ENCODE measurements around the gene ZNF335. TPM values are rescaled to one million over a fixed set of nuclear protein-coding genes. Genes with fewer than 3 reads are reported as not detected.
"Not testable (repeated sequence)": the region's sequence is repeated elsewhere in the genome, so short reads cannot be mapped to it uniquely, and the experiment has no call there.

The ZNF335 gene
- total RNA-seq, 1 donor from 2014 or later = 28.5 TPM

- no peak overlapping the region for H3K4me3 Mint-ChIP-seq (ENCODE audit: low read depth)
- no peaks in the 10 kb centered on the region for H3K9me3 Mint-ChIP-seq (ENCODE audit: low read depth)
- H3K36me3 Mint-ChIP-seq (ENCODE audit: insufficient read depth) = peaks cover 20% of the 10 kb centered on the region
- no peaks in the 10 kb centered on the region for H3K27me3 Mint-ChIP-seq
- H3K27ac Mint-ChIP-seq = no peak overlapping the region
- DNase-seq (ENCODE audit: low spot score, unreplicated experiment) = no peak
- no peak for TF ChIP-seq CTCF (IDR thresholded peaks at IDR 0.05; ENCODE audit: unreplicated experiment)
- H3K4me1 Mint-ChIP-seq (ENCODE audit: low read depth) = no peaks in the 10 kb centered on the region
Observed at GRCh38 chr20:45959956-45960630, 11.9 kb downstream of the ZNF335 start.

- no peak overlapping the region for H3K4me3 Mint-ChIP-seq (ENCODE audit: low read depth)
- no peaks in the 10 kb centered on the region for H3K4me1 Mint-ChIP-seq (ENCODE audit: low read depth)
- DNase-seq (ENCODE audit: low spot score, unreplicated experiment) = no peak
- TF ChIP-seq CTCF (IDR thresholded peaks at IDR 0.05; ENCODE audit: unreplicated experiment) = no peak
- peaks cover 20% of the 10 kb centered on the region for H3K36me3 Mint-ChIP-seq (ENCODE audit: insufficient read depth)
- no peaks in the 10 kb centered on the region for H3K27me3 Mint-ChIP-seq
- H3K27ac Mint-ChIP-seq = peak overlapping the region; percentile 87
- H3K9me3 Mint-ChIP-seq (ENCODE audit: low read depth) = no peaks in the 10 kb centered on the region
Observed at GRCh38 chr20:45959126-45959525, 12.9 kb downstream of the ZNF335 start.

- H3K27ac Mint-ChIP-seq = no peak overlapping the region
- H3K4me3 Mint-ChIP-seq (ENCODE audit: low read depth) = no peak overlapping the region
- TF ChIP-seq CTCF (IDR thresholded peaks at IDR 0.05; ENCODE audit: unreplicated experiment) = no peak
- no peak for DNase-seq (ENCODE audit: low spot score, unreplicated experiment)
- H3K36me3 Mint-ChIP-seq (ENCODE audit: insufficient read depth) = peaks cover 20% of the 10 kb centered on the region
- H3K9me3 Mint-ChIP-seq (ENCODE audit: low read depth) = no peaks in the 10 kb centered on the region
- H3K4me1 Mint-ChIP-seq (ENCODE audit: low read depth) = no peaks in the 10 kb centered on the region
- H3K27me3 Mint-ChIP-seq = no peaks in the 10 kb centered on the region
Observed at GRCh38 chr20:45958593-45958992, 13.4 kb downstream of the ZNF335 start.

- H3K9me3 Mint-ChIP-seq (ENCODE audit: low read depth) = no peaks in the 10 kb centered on the region
- H3K27ac Mint-ChIP-seq = no peak overlapping the region
- no peaks in the 10 kb centered on the region for H3K27me3 Mint-ChIP-seq
- peaks cover 15% of the 10 kb centered on the region for H3K36me3 Mint-ChIP-seq (ENCODE audit: insufficient read depth)
- no peak overlapping the region for H3K4me3 Mint-ChIP-seq (ENCODE audit: low read depth)
- no peak for TF ChIP-seq CTCF (IDR thresholded peaks at IDR 0.05; ENCODE audit: unreplicated experiment)
- DNase-seq (ENCODE audit: low spot score, unreplicated experiment) = no peak
- H3K4me1 Mint-ChIP-seq (ENCODE audit: low read depth) = no peaks in the 10 kb centered on the region
Observed at GRCh38 chr20:45957021-45957941, 14.7 kb downstream of the ZNF335 start.

- H3K27me3 Mint-ChIP-seq; H3K27ac Mint-ChIP-seq; H3K4me1 Mint-ChIP-seq (ENCODE audit: low read depth); H3K9me3 Mint-ChIP-seq (ENCODE audit: low read depth); H3K4me3 Mint-ChIP-seq (ENCODE audit: low read depth); DNase-seq (ENCODE audit: low spot score, unreplicated experiment): not testable (repeated sequence)
- H3K36me3 Mint-ChIP-seq (ENCODE audit: insufficient read depth) = peaks cover 16% of the 10 kb centered on the region
Observed at GRCh38 chr20:45956326-45956725, 15.7 kb downstream of the ZNF335 start.

Data from progenitor cell of endocrine pancreas (in vitro differentiated cells).